ENCODE data around the gene LAGE3.

GRCh38 chrX:154445776-154446175 is 33.3 kb downstream of the LAGE3 start:
- TF ChIP-seq POLR2AphosphoS5 (IDR thresholded peaks at IDR 0.05) (no peak), CTCF (IDR thresholded peaks at IDR 0.05 in 8 of 11, conservative IDR thresholded peaks at IDR 0.05 in 3 of 11) (no peak)

Measured in spleen (tissue), 7 donors.